Stimulated activated CD4-positive, alpha-beta T cell treated with anti-CD3 and anti-CD28 coated beads, TNF-alpha, amount 100 ng/mL, for 1 hour (primary cell): ENCODE results near the gene HIC1.

Experiments
- DNase-seq, 3 donors: peaks; one replicate each; pipeline ENCODE4 v3.0.0-alpha.2; 2020; ENCODE audit warnings: low read depth in 3 of 3, low spot score in 1 of 3

The HIC1 gene

DNA sequence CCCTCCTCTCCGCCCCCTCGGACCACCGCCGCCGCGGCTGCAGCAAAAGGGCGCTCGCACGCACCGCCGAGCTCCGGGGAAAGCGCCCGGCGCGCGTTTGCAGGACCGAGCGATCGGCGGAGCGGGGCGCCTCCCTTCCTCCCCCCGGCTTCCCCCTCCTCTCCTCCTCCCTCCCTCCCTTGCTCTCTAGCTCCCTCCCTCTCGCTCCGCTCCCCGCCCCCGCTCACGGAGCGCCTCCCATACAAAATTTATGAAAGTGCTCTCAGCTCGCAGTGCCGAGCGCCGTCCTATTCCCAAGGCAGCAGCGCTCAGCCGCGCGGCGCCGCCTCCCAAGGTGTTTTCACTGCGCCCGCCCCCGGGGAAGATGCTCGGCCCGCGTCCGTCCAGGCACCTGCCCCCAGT, 29.7 kb upstream of the HIC1 start, which contains the start of gene RTN4RL1:
RTN4RL1 (minus strand) TSS at position 115 of the 402 bp plus-strand sequence. CDS start 469 bp downstream, outside the sequence.
- DNase-seq, result peak; percentile 42 to 57 (median 54)

DNA sequence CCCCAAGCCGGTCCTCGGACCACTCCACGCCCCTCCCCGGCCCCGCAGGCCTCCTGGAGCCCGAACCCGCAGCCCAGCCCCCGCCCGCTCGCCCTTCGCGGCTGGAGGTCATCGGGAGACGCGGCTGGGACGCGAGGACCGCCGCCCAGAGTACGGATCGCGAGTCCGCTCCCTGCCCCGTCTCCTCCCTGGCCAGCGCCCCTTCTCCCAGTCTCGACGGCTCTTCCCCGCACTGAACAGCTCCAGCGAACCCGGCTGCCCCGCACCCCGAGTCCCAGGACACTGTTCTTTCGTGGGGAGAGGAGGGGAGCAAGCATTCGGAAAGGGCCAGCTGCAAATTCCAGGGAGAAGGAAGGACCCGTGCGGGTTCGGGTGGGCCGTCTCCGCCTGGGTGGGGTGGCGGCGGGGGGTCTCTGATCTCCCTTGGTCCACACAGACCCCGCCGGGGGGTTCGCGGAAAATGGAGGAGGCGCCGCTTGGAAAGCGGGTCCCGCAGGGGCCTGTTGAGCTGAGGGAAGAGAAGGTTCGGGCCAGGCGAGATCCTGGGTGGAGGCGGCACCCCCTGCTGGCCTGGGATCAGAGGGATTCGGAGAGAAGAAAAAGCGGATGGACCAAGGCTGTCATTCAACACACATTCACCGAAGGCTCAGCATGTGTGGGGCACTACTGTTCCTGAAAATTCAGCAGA, 29.1 kb upstream of the HIC1 start:
- no peak for DNase-seq

DNA sequence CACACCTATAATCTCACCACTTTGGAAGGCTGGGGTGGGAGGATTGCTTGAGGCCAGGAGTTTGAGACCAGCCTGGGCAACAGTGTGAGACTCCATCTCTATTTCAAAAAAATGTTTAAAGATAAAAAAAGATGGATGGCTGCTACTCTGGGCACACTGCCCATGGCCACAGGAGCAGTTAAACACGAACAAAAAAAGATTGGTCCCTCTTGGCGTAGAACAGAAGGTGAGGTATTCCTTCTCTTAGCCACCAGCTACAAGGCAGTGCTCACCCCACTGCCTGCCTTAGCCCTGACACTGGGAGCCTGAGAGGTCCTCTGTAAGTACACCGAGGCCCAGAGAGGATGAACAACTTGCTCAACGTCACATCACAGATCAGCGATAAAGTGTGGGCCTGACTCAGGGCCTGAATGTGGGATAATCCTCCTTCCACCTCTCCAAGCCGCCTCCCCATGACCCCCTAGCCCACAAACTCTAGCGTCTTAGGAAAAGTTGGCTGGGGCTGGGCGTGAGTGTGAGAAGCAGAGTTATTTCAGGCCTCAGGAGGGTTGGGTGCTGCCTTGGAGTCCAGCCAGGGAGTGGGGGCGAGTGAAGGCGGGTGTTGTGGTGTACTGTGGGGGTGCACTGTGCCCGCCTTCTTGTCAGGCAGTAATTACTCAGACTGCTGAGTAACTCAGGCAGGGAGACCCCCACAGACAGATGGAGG, 27.2 kb upstream of the HIC1 start:
- DNase-seq, result no peak

DNA sequence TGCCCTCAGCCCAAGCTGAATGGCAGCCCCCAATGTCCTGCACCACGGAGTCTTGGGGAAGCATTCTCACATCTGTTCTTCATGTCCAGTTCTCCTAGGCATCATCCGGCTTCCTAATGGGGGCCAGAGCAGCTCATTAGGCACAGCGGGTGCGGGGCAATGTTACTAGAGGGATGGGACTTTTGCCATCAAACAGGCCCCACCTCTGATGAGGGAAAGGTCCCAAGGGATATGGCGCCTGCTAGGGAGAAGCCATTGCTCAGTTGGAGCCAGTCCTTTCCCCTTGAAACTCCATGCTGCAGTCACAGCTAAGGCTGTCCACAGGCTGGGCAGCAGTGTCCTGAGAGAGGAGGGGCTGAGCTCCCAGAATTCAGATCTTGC, 26.7 kb upstream of the HIC1 start:
- DNase-seq, result no peak

DNA sequence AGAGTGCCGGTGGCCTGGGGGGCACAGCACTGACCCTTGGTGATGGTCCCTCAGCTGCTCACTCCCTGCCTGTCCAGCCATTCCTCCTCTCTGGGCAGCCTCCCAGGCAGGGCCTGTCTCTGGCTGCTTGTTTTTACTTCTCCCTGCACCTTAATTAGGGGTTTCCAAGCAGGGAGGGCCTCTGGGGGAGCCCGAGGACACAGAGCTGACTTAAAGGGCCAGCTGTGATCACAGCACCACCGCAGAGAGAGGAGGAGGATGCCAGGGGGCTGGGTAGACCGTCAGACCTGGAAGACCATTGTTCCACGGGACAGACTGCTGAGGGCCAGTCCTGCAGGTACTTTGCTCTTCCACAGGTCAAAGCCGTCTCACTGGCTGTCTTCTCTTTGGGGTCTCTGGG, 26.2 kb upstream of the HIC1 start:
- no peak for DNase-seq

DNA sequence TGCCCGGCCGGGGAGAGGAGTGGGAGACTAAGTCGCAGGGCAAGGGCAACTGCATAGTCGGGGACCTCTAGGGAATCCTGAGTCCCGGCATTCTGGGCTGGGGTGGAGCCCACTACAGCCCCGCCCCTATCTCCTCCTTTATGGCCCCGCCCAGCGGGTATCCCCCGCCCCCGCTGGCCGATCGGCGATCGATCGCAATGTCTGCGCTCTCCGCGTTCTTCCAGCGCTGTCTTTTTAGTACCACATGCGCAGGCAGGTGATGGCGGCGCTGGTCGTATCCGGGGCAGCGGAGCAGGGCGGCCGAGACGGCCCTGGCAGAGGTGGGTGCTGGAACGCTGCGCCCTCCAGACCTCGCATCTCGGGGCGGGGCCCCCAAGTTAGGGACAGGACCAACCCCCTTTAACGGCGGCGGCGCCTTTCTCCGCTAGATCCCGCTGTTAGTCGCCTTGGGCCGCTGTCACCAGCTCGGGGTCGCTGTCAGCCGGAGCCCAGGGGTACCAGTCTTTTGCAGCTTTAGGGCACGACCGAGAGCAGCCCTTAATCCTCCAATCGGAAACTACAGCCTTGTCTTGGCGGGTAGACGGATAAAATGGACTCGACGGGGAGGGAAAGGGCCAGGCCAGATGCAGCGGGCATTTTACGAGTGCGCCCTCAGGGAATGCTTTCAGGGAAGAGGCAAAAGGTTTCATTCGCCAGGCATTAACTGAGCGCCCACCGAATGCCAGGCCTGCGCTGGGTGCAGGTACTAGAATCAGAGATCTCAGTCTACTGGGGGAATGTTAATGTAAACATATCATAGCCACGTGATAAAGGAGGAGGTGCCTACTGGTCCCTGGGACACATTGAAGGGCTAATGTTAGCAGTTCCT, 24.8 kb upstream of the HIC1 start, which contains the start of gene DPH1:
DPH1 (plus strand) TSS at position 243 of the 868 bp plus-strand sequence; CDS start at position 260, 17 bp downstream.
- DNase-seq, result peak; percentile 52 to 83 (median 75)

DNA sequence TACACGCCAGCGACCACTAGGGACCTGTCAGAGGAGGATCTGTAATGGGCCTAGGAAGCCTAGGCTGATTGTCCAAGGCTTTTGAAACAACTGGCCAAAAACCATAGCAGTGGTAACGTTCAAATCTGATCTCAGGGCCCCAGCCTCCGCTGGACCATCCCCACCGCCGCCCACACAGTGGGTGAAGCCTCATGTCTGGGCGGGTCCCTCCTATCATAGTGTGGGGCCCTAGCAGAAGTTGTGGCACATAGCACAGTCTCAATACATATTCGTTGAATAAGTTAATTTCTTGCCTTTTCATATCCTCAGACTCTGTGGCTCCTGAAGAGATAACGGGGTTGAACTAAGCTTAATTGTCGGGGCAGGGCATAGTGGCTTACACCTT, 24.1 kb upstream of the HIC1 start:
- DNase-seq, result no peak

DNA sequence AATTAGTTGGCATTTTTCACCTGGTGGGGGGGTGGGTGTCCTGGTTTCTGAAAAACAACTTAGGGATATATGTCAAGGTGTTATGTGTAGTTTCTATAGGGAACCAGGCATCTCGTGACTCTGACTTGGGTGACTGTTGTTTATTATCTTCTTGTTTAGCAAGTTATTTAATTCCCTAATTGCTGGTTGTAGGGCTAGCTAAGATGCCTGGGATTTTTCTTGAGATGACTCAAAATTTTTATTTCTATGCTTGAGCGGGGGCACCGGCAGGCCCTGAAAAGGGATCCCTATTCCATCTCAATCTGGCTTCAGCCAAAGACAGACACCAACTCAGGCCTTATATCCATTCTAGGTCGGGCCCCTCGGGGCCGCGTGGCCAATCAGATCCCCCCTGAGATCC, 21.8 kb upstream of the HIC1 start:
- no peak for DNase-seq

DNA sequence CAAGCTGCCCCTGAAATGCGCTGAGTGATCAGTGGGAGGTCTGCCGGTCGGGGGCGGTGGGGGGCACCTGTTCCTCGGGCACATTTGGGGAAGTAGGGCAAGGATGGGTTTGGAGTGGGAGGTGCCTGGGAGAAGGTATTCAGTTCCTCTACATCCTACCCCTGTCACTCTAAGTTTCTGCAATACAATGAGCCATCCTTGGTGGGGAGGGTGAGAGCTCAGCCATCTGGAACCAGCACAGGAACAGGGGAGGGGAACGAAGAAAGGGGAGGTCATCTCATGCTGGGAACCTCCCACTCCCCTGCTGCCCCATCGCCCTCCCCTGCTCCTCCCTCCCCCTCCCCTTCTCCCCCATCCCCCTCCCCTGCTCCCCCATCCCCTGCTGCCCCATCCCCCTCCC, 20.7 kb upstream of the HIC1 start:
- DNase-seq, result no peak

DNA sequence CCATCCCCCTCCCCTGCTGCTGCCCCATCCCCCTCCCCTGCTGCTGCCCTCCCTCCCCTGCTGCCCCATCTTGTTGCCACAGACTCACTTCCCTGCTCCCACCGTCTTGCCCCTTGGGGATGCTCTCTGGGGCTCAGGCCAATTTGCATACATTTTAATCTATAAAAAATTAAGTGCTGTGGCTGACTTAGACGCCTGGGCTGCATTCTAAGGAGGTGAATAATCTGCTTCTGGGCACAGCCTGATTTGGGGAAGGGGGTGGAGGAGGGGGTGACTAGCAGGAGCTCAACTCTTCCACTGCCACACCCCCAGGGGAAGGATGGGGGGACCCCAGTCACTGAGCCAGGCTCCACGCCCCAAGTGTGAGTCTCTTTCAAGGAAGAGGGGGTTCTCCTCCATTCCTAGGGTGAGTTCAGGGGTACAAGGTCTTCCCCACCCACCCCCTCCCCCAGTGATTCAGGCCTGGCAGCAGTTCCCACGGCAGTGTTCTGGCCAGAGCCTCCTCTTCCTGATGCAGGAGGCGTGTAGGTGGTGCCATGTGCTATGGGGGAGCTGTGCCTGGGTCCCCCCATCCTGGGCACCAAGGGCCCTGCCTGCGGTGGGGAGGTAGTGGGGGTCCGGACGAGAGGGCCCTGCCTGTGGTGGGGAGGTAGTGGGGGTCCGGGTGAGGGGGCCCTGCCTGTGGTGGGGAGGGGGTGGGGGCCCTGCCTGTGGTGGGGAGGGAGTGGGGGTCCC, 19.9 kb upstream of the HIC1 start:
- DNase-seq, result no peak

DNA sequence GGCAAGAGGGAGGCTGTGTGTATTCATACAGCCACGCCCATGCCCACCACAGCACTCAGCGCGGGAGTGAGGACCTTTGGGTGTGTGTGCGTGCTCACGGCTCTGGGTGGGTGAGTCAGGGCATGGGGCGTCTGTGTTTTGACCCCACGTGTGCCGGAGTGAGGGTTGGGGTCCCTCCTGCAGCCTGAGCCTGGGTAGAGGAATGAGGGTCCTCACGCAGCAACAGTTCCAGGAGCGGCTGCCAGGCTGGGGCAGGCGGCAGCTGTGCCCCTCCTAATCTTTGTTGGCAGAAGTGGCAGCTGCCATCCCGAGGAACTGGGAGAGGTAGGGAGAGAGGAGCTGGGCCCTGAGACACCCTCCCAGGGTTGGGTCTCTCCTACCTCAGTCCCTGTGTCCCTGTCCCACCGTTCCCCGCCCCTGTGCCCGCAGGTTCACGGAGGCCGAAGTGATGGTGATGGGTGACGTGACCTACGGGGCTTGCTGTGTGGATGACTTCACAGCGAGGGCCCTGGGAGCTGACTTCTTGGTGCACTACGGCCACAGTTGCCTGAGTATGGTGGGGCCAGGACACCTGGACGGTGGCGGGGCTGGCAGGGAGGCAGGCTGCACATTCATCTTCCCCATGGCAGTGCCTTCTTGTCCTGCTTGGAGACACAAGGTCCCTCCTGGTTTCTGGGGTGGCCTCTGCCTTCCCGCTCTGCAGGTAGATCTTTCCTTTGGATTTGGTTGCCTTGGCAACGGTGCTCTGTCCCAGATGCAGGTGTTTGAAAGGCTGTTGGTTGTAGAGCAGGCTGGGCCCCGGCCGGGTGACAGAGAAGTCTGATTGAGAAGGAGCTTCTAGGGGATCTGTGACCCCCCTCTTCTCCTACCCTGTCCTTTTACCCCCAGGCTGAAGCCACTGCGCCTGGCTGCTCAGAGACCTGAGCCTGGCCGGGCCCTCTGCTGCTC, 19.1 kb upstream of the HIC1 start:
- DNase-seq, result no peak

DNA sequence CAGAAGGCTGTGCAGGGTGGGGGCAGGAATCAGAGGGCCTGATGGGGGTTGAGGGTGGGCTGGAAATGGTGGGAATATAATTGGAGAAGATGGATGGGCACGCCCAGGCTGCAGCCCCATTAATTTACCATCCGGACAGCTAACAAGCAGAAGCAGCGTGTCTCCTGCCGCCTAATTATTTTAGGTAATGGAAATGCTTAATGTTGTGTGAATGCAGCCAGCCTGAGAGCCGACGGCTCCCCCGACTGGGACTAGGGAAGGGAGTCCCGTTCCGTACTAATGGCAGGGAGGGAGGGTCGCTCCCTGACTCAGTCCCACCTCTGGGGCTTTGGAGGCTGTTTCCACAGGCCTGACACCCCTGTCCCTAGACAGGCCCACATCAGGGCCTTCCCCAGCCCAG, 17.7 kb upstream of the HIC1 start:
- DNase-seq, result no peak

DNA sequence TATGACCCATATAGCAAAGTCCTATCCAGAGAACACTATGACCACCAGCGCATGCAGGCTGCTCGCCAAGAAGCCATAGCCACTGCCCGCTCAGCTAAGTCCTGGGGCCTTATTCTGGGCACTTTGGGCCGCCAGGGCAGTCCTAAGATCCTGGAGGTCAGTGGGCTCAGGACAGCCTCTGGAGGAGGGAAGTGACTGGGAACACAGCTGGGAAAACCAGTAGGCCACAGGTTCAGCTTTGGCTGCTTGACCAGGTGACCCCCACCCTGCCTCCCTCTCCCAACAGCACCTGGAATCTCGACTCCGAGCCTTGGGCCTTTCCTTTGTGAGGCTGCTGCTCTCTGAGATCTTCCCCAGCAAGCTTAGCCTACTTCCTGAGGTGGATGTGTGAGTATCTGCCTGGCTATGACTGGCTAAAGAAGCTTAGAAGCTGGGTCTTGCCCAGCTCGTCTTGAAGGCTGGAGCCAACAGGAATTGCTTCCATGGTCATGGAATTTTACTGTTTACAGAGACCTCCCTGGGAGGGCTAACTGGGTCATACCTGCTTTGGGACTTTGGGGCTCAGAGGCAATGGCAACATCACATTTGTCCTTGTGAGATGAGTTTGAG, 14.6 kb upstream of the HIC1 start:
- no peak for DNase-seq

DNA sequence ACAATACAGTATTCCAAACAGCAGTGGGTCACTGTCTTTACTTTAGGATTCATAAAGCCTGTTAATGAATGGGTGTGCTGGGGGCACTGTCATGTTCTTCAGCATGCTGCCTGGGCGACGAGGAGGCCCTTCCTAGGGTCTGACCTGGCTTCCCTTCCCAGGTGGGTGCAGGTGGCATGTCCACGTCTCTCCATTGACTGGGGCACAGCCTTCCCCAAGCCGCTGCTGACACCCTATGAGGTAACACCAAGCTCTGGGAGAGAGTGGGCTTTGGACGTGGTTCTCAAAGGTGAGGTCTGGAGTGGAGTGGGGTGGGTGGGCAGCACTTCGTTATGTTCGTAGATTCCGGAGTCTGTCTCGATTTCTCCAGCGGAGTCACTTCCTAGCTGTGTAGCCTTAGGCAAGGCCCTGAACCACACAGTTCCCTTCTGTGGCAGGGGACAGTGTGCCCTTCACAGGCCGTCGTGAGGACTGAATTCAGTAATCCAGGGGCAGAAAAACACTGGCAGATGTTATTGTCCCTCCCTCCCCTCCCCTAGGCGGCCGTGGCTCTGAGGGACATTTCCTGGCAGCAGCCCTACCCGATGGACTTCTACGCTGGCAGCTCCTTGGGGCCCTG, 13.9 kb upstream of the HIC1 start:
- no peak for DNase-seq

DNA sequence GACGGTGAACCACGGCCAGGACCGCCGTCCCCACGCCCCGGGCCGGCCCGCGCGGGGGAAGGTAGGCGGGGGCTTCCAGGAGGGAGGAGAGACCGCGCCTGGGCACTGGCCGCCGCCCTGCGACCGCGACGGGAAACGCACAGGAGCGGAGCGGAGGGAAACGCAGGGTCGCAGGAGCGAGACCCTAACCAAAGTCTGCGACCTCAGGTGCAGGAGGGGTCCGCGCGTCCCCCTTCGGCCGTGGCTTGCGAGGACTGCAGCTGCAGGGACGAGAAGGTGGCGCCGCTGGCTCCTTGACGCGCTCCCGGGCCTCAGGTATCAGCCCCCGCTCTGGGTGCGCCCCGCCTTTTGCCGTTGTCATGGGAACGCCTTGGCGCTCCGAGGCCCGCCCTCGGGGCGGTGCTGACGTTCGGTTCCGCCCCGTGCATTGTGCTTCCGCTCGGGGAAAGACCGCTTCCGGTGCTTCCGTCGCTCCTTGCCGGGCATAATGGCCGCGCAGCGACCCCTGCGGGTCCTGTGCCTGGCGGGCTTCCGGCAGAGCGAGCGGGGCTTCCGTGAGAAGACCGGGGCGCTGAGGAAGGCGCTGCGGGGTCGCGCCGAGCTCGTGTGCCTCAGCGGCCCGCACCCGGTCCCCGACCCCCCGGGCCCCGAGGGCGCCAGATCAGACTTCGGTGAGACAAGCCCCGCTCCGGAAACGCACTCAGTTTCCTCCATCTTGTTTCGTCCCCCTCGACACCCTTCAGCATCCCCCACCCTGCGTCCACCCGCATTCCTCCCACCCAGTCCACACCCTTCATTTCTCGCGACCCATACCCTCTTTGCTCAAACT, 13.1 kb upstream of the HIC1 start, which contains the start of gene OVCA2:
OVCA2 (plus strand) TSS at position 462 of the 829 bp plus-strand sequence; CDS start at position 488, 26 bp downstream.
- DNase-seq, result peak; percentile 94 to 97 (median 95)

DNA sequence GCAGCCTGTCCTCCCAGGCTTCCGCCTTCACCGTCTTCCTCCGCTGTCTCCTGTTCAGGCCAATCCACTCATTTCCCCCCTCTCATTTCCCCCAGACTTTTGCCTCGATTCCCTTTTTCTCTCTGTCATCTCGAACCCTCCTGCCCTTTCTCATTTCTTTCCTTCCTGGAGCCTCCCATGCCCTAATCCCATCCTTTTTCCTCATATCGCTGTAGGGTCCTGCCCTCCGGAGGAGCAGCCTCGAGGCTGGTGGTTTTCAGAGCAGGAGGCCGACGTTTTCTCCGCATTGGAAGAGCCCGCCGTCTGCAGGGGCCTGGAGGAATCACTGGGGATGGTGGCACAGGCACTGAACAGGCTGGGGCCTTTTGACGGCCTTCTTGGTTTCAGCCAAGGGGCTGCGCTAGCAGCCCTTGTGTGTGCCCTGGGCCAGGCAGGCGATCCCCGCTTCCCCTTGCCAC, 12.5 kb upstream of the HIC1 start:
- DNase-seq, result no peak

DNA sequence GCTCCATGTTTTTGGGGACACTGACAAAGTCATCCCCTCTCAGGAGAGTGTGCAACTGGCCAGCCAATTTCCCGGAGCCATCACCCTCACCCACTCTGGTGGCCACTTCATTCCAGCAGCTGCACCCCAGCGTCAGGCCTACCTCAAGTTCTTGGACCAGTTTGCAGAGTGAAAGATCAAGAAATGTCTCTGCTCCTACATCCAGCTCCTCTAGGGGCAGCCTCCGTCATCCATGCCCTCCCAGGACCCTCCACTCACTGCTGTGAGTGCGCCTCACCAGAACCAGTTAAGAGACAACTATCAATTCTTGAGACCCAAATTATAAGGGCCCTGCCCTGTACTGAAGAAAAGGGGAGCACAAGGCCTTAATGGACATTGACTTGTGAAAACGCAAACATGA, 12.0 kb upstream of the HIC1 start:
- DNase-seq, result no peak

DNA sequence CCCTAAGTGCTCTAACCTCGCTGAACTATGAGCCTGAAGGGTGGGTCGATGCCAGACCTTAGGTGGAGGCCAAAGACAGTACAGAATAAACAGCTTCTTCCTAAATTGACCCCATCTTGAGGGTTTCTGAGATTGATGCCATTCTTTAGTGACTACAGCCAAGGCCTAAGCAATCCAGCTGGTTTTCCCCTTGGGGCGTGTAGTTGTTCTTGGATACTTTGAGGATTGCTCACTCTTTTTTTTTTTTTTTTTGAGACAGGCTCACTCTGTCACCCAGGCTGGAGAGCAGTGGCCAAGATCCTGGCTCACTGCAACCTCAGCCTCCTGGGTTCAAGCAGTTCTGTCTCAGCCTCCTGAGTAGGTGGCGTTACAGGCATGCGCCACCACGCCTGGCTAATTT, 11.1 kb upstream of the HIC1 start:
- DNase-seq, result no peak
